Naive thymus-derived CD4-positive, alpha-beta T cell (primary cell): ENCODE results near the gene CELF2. TPM values are rescaled to one million over a fixed set of nuclear protein-coding genes. Genes with fewer than 3 reads are reported as not detected.
A peak's percentile ranks its signal among the peaks of the same experiment; 100 is the strongest.

Experiments used
- ATAC-seq: fragments of 150-1000 bp; cut with Tn5 transposase; 2 replicates; pipeline ENCODE4 v1.10.0; 2021; ENCODE audit warnings: mild to moderate bottlenecking, moderate library complexity
- CTCF ChIA-PET: fragments of 350-600 bp; sonication (Branson Sonifier 250); formaldehyde crosslinking; loops from one replicate; lab custom pipeline; 2021; ENCODE audit warnings: antibody characterized with exemption; lab: Charles Lee
- POLR2A ChIA-PET: fragments of 350-600 bp; sonication (Branson Sonifier 250); formaldehyde crosslinking; loops from one replicate; lab custom pipeline; 2021; ENCODE audit warnings: antibody characterized with exemption, inconsistent platforms; lab: Charles Lee
- DNase-seq, 9 donors: peaks; one replicate each; pipeline versions ENCODE4 v3.0.0 to v3.0.0-alpha.2; 2020 to 2022; ENCODE audit warnings: mixed read lengths in 1 of 9
- H3K27ac ChIP-seq: one replicate; pipeline ENCODE4 v1.7.0; 2013; ENCODE audit warnings: mild to moderate bottlenecking, low read depth, low read length, moderate library complexity
- H3K27me3 ChIP-seq, 2 donors: one replicate each; pipeline ENCODE4 v1.7.0; 2013; ENCODE audit warnings: low read length in 2 of 2, mild to moderate bottlenecking in 2 of 2, moderate library complexity in 2 of 2; ENCODE audit not compliant: control insufficient read depth in 2 of 2, insufficient read depth in 2 of 2
- H3K36me3 ChIP-seq, 3 experiments: 1 replicate in 2 of 3; 2 replicates in 1 of 3; pipeline ENCODE4 v1.7.0; 2013; ENCODE audit warnings: low read length in 3 of 3, mild to moderate bottlenecking in 3 of 3, moderate library complexity in 1 of 3; ENCODE audit not compliant: insufficient read depth in 3 of 3, control insufficient read depth in 2 of 3
- H3K4me1 ChIP-seq, 2 donors: one replicate each; pipeline ENCODE4 v1.7.0; 2013; ENCODE audit warnings: low read length in 2 of 2, mild to moderate bottlenecking in 2 of 2, moderate library complexity in 1 of 2; ENCODE audit not compliant: control insufficient read depth in 2 of 2, insufficient read depth in 2 of 2
- H3K4me3 ChIP-seq: 2 replicates; pipeline ENCODE4 v1.7.0; 2013; ENCODE audit warnings: mild to moderate bottlenecking, low read length
- H3K9me3 ChIP-seq, 3 experiments: 1 replicate in 2 of 3; 2 replicates in 1 of 3; pipeline ENCODE4 v1.7.0; 2013; ENCODE audit warnings: low read length in 3 of 3; ENCODE audit not compliant: control insufficient read depth in 2 of 3
- H3K27ac Mint-ChIP-seq, 9 donors: one replicate each; pipeline ENCODE4 v1.8.0; 2020 to 2022; ENCODE audit warnings: mixed read lengths in 9 of 9, mild to moderate bottlenecking in 8 of 9, moderate library complexity in 5 of 9, inconsistent platforms in 2 of 9
- H3K27me3 Mint-ChIP-seq, 5 donors: one replicate each; pipeline ENCODE4 v1.8.0; 2021 to 2022; ENCODE audit warnings: mixed read lengths in 5 of 5, mild to moderate bottlenecking in 1 of 5
- H3K36me3 Mint-ChIP-seq, 5 donors: one replicate each; pipeline ENCODE4 v1.8.0; 2020 to 2022; ENCODE audit warnings: mixed read lengths in 5 of 5, mild to moderate bottlenecking in 3 of 5, inconsistent platforms in 1 of 5
- H3K4me1 Mint-ChIP-seq, 7 donors: one replicate each; pipeline ENCODE4 v1.8.0; 2020 to 2022; ENCODE audit warnings: mixed read lengths in 7 of 7, mild to moderate bottlenecking in 3 of 7, inconsistent platforms in 1 of 7
- H3K4me3 Mint-ChIP-seq, 10 donors: one replicate each; pipeline ENCODE4 v1.8.0; 2020 to 2022; ENCODE audit warnings: mild to moderate bottlenecking in 10 of 10, mixed read lengths in 10 of 10, moderate library complexity in 6 of 10, inconsistent platforms in 2 of 10
- H3K9me3 Mint-ChIP-seq, 11 donors: one replicate each; pipeline ENCODE4 v1.8.0; 2020 to 2022; ENCODE audit warnings: mixed read lengths in 11 of 11, mild to moderate bottlenecking in 4 of 11, inconsistent platforms in 1 of 11, moderate library complexity in 1 of 11
- intact Hi-C, 2 donors: fragments of 100-400 bp; cut with micrococcal nuclease; formaldehyde crosslinking; loops; one replicate each; pipeline ENCODE4 v1.15.1; 2023
- polyA plus RNA-seq, 2 donors: library from polyadenylated mRNA; unstranded; fragments of 300-500 nt; fragmentation: Illumina TruSeq; gene quantifications; one replicate each; pipeline ENCODE4 v1.2.3, GENCODE V29; 2021
- total RNA-seq, 6 experiments: library from RNA in 5 of 6; stranded (reverse) in 5 of 6; gene quantifications; 1 replicate in 5 of 6; 2 replicates in 1 of 6; pipeline ENCODE4 v1.2.3 and lab custom pipeline; 2021 to 2026

The CELF2 gene
- total and polyA plus RNA-seq, 7 experiments from 2014 or later, result 135 to 207 (median 178) TPM

GRCh38 chr10:11197878-11198277, 180.2 kb downstream of the CELF2 start:
- H3K4me3 ChIP-seq, result no peak overlapping the region
- peaks cover 12 to 78% (median 65%) of the 10 kb centered on the region in 5 donors for H3K36me3 Mint-ChIP-seq
- peaks cover 49 to 73% of the 10 kb centered on the region in 2 donors for H3K4me1 ChIP-seq
- peaks cover 0 to 74% (median 11%) of the 10 kb centered on the region in 3 experiments for H3K36me3 ChIP-seq
- ChIA-PET CTCF (interaction anchor here (0.6 to 2.0 kb wide), 3 partner anchors 15 to 274 kb away, joined by 3 to 6 read pairs (median 3); no protein-coding TSS in a partner anchor), POLR2A (interaction anchor here (0.6 to 1.2 kb wide), 3 partner anchors 19 to 45 kb away, joined by 3 to 4 read pairs (median 3); no protein-coding TSS in a partner anchor)
- H3K27ac Mint-ChIP-seq, result peak overlapping the region in 7 of 9 donors; percentile 61 to 88 (median 84)
- no peaks in the 10 kb centered on the region for H3K9me3 ChIP-seq
- intact Hi-C loops, result loop anchor here in 1 of 2 donors (2.0 kb wide), 1 partner anchor 17 kb away; no protein-coding TSS in a partner anchor
- ATAC-seq (no peak), DNase-seq (no peak)
- peak overlapping the region; percentile 12 for H3K27ac ChIP-seq
- peaks cover 0 to 10% (median 1%) of the 10 kb centered on the region in 11 donors for H3K9me3 Mint-ChIP-seq
- peaks cover 75 to 97% (median 88%) of the 10 kb centered on the region in 7 donors for H3K4me1 Mint-ChIP-seq
- H3K4me3 Mint-ChIP-seq, result peak overlapping the region in 9 of 10 donors; percentile 5 to 66 (median 39)
- no peaks in the 10 kb centered on the region for H3K27me3 ChIP-seq
- H3K27me3 Mint-ChIP-seq, result no peaks in the 10 kb centered on the region

- CTCF ChIA-PET, result interaction anchor here (0.7 to 1.5 kb wide), 3 partner anchors 9 to 58 kb away, joined by 3 to 9 read pairs (median 3); no protein-coding TSS in a partner anchor
- peaks cover 8 to 81% (median 56%) of the 10 kb centered on the region in 5 donors for H3K36me3 Mint-ChIP-seq
- peaks cover 72 to 100% (median 100%) of the 10 kb centered on the region in 7 donors for H3K4me1 Mint-ChIP-seq
- no peak overlapping the region for H3K4me3 ChIP-seq
- H3K9me3 ChIP-seq, result no peaks in the 10 kb centered on the region
- ATAC-seq, result no peak
- POLR2A ChIA-PET, result interaction anchor here (0.9 to 2.8 kb wide), 3 partner anchors 10 to 34 kb away, joined by 3 to 8 read pairs (median 3); no protein-coding TSS in a partner anchor
- no peaks in the 10 kb centered on the region for H3K27me3 ChIP-seq
- intact Hi-C loops, result loop anchor here in 1 of 2 donors (1.0 kb wide), 1 partner anchor 9 kb away; no protein-coding TSS in a partner anchor
- no peaks in the 10 kb centered on the region for H3K27me3 Mint-ChIP-seq
- peaks cover 49 to 96% of the 10 kb centered on the region in 2 donors for H3K4me1 ChIP-seq
- DNase-seq, result no peak
- H3K4me3 Mint-ChIP-seq, result peak overlapping the region in 8 of 10 donors; percentile 10 to 66 (median 26)
- peaks cover 0 to 10% (median 1%) of the 10 kb centered on the region in 11 donors for H3K9me3 Mint-ChIP-seq
- H3K27ac Mint-ChIP-seq, result peak overlapping the region in 7 of 9 donors; percentile 2 to 87 (median 82)
- H3K36me3 ChIP-seq, result peaks cover 4 to 81% (median 24%) of the 10 kb centered on the region in 3 experiments
- H3K27ac ChIP-seq, result peak overlapping the region; percentile 10
Measured at GRCh38 chr10:11201911-11202310, 184.2 kb downstream of the CELF2 start.

- H3K9me3 ChIP-seq, result no peaks in the 10 kb centered on the region
- H3K27me3 Mint-ChIP-seq, result no peaks in the 10 kb centered on the region
- peak overlapping the region; percentile 32 for H3K27ac ChIP-seq
- H3K27ac Mint-ChIP-seq, result peak overlapping the region in 6 of 9 donors; percentile 27 to 91 (median 74)
- no peaks in the 10 kb centered on the region for H3K27me3 ChIP-seq
- H3K36me3 ChIP-seq, result peaks cover 7 to 78% (median 24%) of the 10 kb centered on the region in 3 experiments
- DNase-seq, result no peak
- peaks cover 12 to 84% (median 57%) of the 10 kb centered on the region in 5 donors for H3K36me3 Mint-ChIP-seq
- H3K4me3 ChIP-seq, result no peak overlapping the region
- peak; percentile 7 for ATAC-seq
- intact Hi-C loops, result no loop called here
- H3K4me3 Mint-ChIP-seq, result peak overlapping the region in 5 of 10 donors; percentile 7 to 51 (median 24)
- peaks cover 0 to 10% (median 1%) of the 10 kb centered on the region in 11 donors for H3K9me3 Mint-ChIP-seq
- peaks cover 56 to 94% of the 10 kb centered on the region in 2 donors for H3K4me1 ChIP-seq
- CTCF ChIA-PET, result no interaction called here
- POLR2A ChIA-PET, result no interaction called here
- peaks cover 72 to 100% (median 100%) of the 10 kb centered on the region in 7 donors for H3K4me1 Mint-ChIP-seq
Measured at GRCh38 chr10:11204351-11204942, 186.8 kb downstream of the CELF2 start.

DNA sequence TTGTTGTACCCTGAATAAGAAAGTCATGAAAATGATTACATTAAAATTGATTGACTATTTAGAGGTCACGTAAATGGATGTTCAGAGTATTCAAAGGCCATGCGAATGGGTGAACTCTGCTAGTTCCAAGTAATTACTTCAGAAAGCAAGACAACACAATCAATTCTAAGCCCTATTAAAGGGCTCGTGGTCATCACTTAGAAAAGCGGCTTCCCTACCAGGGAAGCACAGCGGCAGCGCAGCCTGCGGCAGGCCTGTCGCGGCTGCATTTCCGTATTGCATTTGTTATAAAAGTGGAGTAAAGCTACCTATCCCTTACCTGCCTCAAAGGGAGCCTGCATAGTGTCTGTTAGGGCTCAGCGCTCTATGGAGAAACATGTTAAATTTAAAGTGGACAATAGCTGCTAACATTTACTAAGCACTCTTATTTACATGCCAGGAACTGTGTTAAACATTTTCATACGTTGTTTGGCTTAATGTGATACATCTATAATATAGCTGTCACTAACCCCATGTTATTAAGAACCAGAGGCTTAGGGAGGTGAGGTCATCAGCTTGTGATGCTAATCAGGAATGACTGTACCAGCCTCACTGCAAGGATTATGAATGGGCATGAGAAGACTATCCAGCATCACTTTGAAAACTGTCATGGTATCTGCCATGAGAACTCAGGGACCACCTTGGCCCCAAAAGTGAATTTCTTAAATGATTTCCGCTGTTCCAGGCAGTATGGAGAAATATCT, 187.5 kb downstream of the CELF2 start:
- Histone ChIP-seq H3K27ac (no peak overlapping the region), H3K9me3 (no peaks in the 10 kb centered on the region), H3K4me3 (no peak overlapping the region), H3K36me3 (peaks cover 7 to 74% (median 24%) of the 10 kb centered on the region in 3 experiments), H3K27me3 (no peaks in the 10 kb centered on the region), H3K4me1 (peaks cover 58 to 94% of the 10 kb centered on the region in 2 donors)
- DNase-seq, result no peak
- peak overlapping the region in 4 of 10 donors; percentile 0 to 53 (median 26) for H3K4me3 Mint-ChIP-seq
- H3K27me3 Mint-ChIP-seq, result no peaks in the 10 kb centered on the region
- H3K36me3 Mint-ChIP-seq, result peaks cover 9 to 78% (median 52%) of the 10 kb centered on the region in 5 donors
- peak; percentile 11 for ATAC-seq
- peaks cover 0 to 10% (median 0%) of the 10 kb centered on the region in 11 donors for H3K9me3 Mint-ChIP-seq
- ChIA-PET POLR2A (no interaction called here), CTCF (interaction anchor here (0.6 kb wide), 1 partner anchor 41 kb away, joined by 3 read pairs; no protein-coding TSS in a partner anchor)
- H3K27ac Mint-ChIP-seq, result peak overlapping the region in 6 of 9 donors; percentile 32 to 91 (median 77)
- peaks cover 67 to 100% (median 100%) of the 10 kb centered on the region in 7 donors for H3K4me1 Mint-ChIP-seq
- intact Hi-C loops, result loop anchor here in 1 of 2 donors (1.0 kb wide), 1 partner anchor 10 kb away; no protein-coding TSS in a partner anchor

DNA sequence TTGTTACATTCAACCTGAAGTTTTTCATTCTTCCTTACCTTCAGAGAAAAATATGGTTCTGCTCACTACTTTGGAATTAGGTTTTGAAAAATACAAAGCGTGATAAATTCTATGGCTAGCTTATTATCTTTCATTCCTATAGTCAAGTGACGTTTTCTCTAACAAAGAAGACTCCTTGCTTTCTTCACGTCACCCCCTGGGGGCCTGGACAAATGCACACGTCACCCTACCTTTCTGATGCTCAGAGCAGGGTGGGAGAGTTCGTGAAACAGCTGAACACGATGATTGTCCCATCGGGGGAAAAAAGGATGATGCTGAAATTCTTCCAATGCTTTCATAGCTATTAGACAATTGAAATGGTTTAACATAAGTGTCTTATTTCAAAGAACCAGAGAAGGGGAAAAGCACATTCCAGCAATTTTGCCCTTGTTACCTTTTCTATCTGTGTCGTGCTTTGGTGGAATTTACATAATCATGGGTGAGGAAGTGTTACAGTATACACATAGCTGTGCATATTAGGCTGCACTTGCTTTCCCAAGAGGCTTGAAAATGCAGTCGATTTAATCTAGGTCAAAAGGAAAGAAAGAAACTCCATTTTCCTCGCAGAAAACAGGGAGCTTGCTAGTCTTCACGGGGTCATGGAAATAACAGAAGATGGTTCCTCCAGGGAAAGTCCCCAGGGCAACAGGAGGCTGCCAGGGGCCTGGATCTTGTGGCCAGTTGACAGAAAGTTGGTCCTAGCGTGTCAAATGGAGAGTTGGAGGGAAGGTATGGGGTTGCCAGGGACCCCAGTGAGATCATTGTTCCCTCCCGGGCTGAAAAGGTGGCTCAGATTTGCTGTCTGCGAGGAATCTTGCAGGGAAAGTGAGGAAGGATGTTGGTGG, 189.2 kb downstream of the CELF2 start:
- ChIA-PET POLR2A (interaction anchor here (1.1 to 1.2 kb wide), 2 partner anchors 36 to 93 kb away, joined by 3 read pairs; no protein-coding TSS in a partner anchor), CTCF (interaction anchor here (1.7 kb wide), 1 partner anchor 115 kb away, joined by 3 read pairs; no protein-coding TSS in a partner anchor)
- Mint-ChIP-seq H3K36me3 (peaks cover 5 to 71% (median 35%) of the 10 kb centered on the region in 5 donors), H3K9me3 (peaks cover 0 to 2% (median 0%) of the 10 kb centered on the region in 11 donors), H3K4me1 (peaks cover 70 to 100% (median 100%) of the 10 kb centered on the region in 7 donors), H3K4me3 (peak overlapping the region; percentile 41 to 86 (median 74)), H3K27me3 (no peaks in the 10 kb centered on the region), H3K27ac (peak overlapping the region; percentile 42 to 91 (median 82))
- ATAC-seq (no peak), DNase-seq (no peak)
- Histone ChIP-seq H3K4me3 (no peak overlapping the region), H3K27ac (peak overlapping the region; percentile 4), H3K27me3 (no peaks in the 10 kb centered on the region), H3K4me1 (peaks cover 69 to 95% of the 10 kb centered on the region in 2 donors), H3K9me3 (no peaks in the 10 kb centered on the region), H3K36me3 (peaks cover 7 to 61% (median 24%) of the 10 kb centered on the region in 3 experiments)
- intact Hi-C loops, result no loop called here
